ENCODE measurements around the gene ROR2. TPM values are rescaled to one million over a fixed set of nuclear protein-coding genes. Genes with fewer than 3 reads are reported as not detected.
A peak's percentile ranks its signal among the peaks of the same experiment; 100 is the strongest.

ROR2 gene
- total and polyA plus RNA-seq, 4 donors: 1.6 to 5.8 TPM; not detected in 2

DNA sequence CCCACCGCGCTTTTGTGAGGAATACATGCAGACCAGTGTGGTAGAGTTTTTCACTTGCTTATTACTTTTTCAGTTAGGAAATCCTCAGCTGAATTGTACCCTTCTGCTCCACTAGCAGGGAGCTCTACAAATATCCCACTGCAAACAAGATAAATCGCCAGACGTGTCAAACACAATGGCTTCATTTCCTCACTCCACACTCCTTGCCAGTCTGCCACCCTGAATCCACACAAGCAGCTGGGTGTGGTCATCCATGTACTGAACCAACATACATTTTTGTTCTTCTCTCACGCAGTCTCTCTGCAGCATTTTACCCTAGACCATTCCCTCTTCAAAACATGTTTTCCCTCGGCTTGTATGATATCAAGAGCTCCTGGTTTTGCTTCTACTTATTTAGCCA is 3.7 kb upstream of the ROR2 start:
- intact Hi-C loops (cut with DNase I): no loop called here
- Histone ChIP-seq H3K4me1 (ENCODE audit: control insufficient read depth in 1 of 2, insufficient read depth in 2 of 2, low read length in 2 of 2) (no peaks in the 10 kb centered on the region), H3K27me3 (ENCODE audit: control insufficient read depth in 1 of 2, insufficient read depth in 2 of 2, low read length in 1 of 2) (no peaks in the 10 kb centered on the region), H3K27ac (ENCODE audit: low read depth in 1 of 2, low read length in 2 of 2) (no peak overlapping the region), H3K36me3 (ENCODE audit: control insufficient read depth in 1 of 2, insufficient read depth in 2 of 2, low read length in 1 of 2) (no peaks in the 10 kb centered on the region), H3K9me3 (ENCODE audit: control insufficient read depth, low read length) (peaks cover 7% of the 10 kb centered on the region), H3K4me3 (ENCODE audit: low read length in 2 of 2) (no peak overlapping the region)
- ATAC-seq (ENCODE audit: low FRiP score): no peak
- 90 to 91% methylated on average over 6 of the region's 6 CpGs for WGBS, 2 donors
- DNase-seq: no peak

DNA sequence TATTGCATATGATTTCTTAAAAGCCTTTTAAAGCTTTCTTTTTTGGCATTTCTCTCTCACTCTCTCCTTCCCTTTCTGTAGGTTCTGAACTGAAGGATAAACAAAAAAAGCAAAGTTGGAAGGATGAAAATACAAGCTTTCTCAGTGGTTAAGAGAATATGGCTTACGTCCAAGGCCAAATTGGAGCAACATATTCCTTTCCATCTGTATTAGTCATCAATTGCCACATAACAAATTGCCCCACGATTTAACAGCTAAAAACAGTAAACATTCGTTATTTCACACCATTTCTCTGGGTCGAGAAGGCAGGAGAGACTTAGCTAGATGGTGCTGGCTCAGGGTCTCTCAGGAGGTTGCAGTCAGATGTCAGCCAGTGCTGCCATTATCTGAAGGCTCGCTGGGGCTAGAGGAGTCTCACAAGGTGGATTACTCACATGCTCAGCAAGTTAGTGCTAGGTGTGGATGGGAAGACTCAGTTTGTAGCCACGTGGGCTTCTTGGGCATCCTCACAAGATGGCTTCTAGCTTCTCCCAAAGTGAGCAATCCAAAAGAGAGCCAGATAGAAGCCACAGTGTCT is 2.0 kb upstream of the ROR2 start:
- Histone ChIP-seq H3K36me3 (ENCODE audit: control insufficient read depth in 1 of 2, insufficient read depth in 2 of 2, low read length in 1 of 2) (no peaks in the 10 kb centered on the region), H3K27ac (ENCODE audit: low read depth in 1 of 2, low read length in 2 of 2) (no peak overlapping the region), H3K9me3 (ENCODE audit: control insufficient read depth, low read length) (peaks cover 7% of the 10 kb centered on the region), H3K4me3 (ENCODE audit: low read length in 2 of 2) (no peak overlapping the region), H3K27me3 (ENCODE audit: control insufficient read depth in 1 of 2, insufficient read depth in 2 of 2, low read length in 1 of 2) (no peaks in the 10 kb centered on the region), H3K4me1 (ENCODE audit: control insufficient read depth in 1 of 2, insufficient read depth in 2 of 2, low read length in 2 of 2) (no peaks in the 10 kb centered on the region)
- WGBS, 2 donors: 93% methylated on average over 6 of the region's 6 CpGs
- no peak for ATAC-seq (ENCODE audit: low FRiP score)
- intact Hi-C loops (cut with DNase I): no loop called here
- no peak for DNase-seq

DNA sequence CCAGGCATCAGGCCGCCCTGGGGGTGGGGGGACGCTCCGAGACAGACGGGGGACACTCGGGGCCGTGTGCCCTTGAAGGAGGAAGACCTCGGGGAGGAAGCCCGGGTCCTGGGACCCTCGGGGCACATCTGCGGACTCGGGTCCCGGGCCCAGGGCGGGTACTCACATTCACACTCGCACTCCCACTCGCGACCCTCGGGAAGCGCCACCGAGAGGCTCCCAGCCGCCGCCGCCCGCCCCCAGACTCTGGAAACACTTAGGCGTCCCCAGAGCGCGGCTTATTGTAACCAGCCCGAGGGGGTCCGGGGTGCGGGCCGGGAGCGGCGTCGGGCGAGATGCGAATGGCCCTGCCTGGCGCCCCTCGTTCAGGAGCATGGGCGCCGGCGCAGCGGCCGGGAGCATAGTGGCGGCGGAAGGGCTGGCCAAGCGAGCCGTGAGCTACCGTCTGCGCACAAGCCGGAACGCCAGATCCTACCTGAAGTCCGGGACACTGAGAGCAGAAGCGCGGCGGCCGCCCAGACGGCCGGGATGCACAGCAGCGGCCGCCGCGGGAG is 559 bp downstream of the ROR2 start:
- Histone ChIP-seq H3K9me3 (ENCODE audit: control insufficient read depth, low read length) (peaks cover 7% of the 10 kb centered on the region), H3K4me3 (ENCODE audit: low read length in 2 of 2) (no peak overlapping the region), H3K36me3 (ENCODE audit: control insufficient read depth in 1 of 2, insufficient read depth in 2 of 2, low read length in 1 of 2) (no peaks in the 10 kb centered on the region), H3K27me3 (ENCODE audit: control insufficient read depth in 1 of 2, insufficient read depth in 2 of 2, low read length in 1 of 2) (no peaks in the 10 kb centered on the region), H3K27ac (ENCODE audit: low read depth in 1 of 2, low read length in 2 of 2) (no peak overlapping the region), H3K4me1 (ENCODE audit: control insufficient read depth in 1 of 2, insufficient read depth in 2 of 2, low read length in 2 of 2) (no peaks in the 10 kb centered on the region)
- ATAC-seq (ENCODE audit: low FRiP score) (peak; percentile 9), DNase-seq (no peak)
- intact Hi-C loops (cut with DNase I): no loop called here
- WGBS, 2 donors: 1 to 2% methylated on average over 54 to 61 of the region's 61 CpGs

DNA sequence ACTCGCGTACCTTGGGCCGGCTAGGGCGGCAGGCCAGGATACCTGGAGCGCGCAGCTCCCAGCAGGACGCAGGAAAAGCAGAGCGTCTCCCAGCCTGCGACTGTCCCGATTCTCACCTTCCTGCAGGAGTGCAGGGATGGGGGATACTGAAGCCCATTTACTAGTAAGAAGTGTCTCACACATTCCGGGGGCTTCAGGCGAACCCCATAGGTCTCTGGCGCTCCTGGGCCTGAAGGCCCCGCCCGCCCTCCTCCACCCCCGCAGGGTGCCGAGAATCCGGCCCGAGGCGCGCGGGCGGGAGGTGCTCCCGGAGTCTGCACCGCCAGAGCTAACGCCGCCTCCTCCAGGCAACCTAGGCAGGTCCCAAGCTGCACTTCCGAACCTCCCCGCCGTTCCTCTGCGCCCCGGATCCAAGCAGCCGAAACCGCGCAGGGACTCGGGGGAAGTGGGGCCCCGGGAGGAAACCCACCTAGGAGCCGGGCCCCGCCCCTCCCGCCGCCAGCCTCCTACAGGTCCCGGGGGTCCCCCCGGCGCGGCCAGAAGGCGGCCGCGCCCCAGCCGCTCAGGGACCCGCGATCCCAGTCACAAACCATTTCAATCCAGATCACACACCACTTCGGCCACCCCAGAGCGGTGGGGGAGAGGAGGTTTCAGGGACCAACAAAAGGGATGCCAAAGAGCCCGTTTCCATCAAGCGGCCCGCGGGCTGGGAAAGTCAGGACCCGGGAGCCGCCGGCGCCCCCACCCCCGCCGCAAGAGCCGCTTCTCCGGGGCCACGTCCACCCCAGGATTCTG is 1.2 kb downstream of the ROR2 start:
- intact Hi-C loops (cut with DNase I): no loop called here
- peak overlapping the region in 1 of 2 donors; percentile 27 for H3K4me3 ChIP-seq (ENCODE audit: low read length in 2 of 2)
- peaks cover 0 to 3% of the 10 kb centered on the region in 2 donors for H3K27me3 ChIP-seq (ENCODE audit: control insufficient read depth in 1 of 2, insufficient read depth in 2 of 2, low read length in 1 of 2)
- DNase-seq (peak; percentile 61 to 77), ATAC-seq (ENCODE audit: low FRiP score) (peak; percentile 51)
- no peak overlapping the region for H3K27ac ChIP-seq (ENCODE audit: low read depth in 1 of 2, low read length in 2 of 2)
- H3K4me1 ChIP-seq (ENCODE audit: control insufficient read depth in 1 of 2, insufficient read depth in 2 of 2, low read length in 2 of 2): no peaks in the 10 kb centered on the region
- WGBS, 2 donors: 3 to 4% methylated on average over 45 to 66 of the region's 66 CpGs
- no peaks in the 10 kb centered on the region for H3K36me3 ChIP-seq (ENCODE audit: control insufficient read depth in 1 of 2, insufficient read depth in 2 of 2, low read length in 1 of 2)
- H3K9me3 ChIP-seq (ENCODE audit: control insufficient read depth, low read length): peaks cover 7% of the 10 kb centered on the region

DNA sequence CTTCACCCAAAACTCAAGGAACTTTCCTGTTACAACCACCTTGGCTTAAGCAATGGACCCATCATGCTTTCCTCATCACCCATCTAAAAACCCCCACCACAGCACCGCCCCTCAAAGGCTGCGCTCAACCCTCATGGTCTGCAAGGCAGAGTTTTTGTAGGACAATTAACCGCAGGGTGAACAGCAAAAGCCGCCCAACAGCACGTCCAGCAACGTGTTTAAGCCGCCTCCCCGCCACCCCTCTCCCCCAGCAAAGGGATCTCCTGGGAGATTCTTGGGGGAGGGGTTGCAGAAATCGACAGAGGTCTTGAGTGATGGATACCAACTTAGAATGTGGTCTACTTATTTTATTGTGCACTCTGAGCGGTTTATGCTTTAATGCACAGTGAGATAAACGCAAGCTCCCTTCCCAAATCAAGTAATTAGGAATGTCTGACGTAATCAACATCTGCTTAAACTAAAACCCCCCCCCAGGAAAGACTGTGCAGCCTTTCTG is 1.9 kb downstream of the ROR2 start:
- ATAC-seq (ENCODE audit: low FRiP score) (no peak), DNase-seq (no peak)
- peaks cover 0 to 3% of the 10 kb centered on the region in 2 donors for H3K27me3 ChIP-seq (ENCODE audit: control insufficient read depth in 1 of 2, insufficient read depth in 2 of 2, low read length in 1 of 2)
- intact Hi-C loops (cut with DNase I): no loop called here
- H3K36me3 ChIP-seq (ENCODE audit: control insufficient read depth in 1 of 2, insufficient read depth in 2 of 2, low read length in 1 of 2): no peaks in the 10 kb centered on the region
- H3K4me1 ChIP-seq (ENCODE audit: control insufficient read depth in 1 of 2, insufficient read depth in 2 of 2, low read length in 2 of 2): no peaks in the 10 kb centered on the region
- 65 to 66% methylated on average over 12 of the region's 12 CpGs for WGBS, 2 donors
- H3K27ac ChIP-seq (ENCODE audit: low read depth in 1 of 2, low read length in 2 of 2): no peak overlapping the region
- no peak overlapping the region for H3K4me3 ChIP-seq (ENCODE audit: low read length in 2 of 2)
- H3K9me3 ChIP-seq (ENCODE audit: control insufficient read depth, low read length): peaks cover 7% of the 10 kb centered on the region

DNA sequence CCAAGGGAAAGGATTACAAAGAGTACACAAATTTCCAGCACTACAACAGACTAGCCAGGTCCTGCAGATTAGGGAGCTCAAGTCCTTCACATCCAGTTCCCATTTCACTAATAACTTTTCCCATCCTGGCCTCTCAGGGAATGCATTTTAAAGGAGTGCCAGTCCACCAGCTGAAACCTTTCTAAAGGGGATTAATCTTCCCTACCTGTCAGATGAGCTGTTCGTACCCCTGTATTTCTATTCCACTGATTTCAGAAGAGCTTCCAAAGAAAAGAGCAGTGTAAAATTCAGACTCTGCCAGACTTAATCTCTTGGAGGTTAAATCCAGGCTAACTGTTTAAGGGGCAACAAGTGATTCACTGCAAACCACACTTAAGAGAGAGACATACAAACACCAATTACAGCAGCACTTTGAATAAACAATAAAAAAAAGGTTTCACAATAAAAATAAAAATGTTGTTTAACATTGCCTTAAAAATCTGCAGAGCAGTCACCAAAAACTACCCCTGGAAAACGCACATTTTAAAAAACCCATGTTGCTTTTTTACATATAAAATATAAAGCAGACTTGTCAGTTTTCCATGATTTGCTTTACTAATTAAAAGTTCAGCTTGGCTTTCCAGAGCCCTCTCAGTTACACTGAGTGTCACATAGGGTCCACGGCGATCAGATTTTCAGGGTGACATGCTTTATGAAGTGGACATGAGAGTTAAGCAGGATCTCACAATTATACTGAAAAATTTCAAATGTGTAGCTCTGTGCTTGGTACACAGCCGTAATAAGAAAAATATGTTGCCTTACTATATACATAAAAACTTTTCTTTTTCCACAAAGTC is 3.2 kb downstream of the ROR2 start:
- Histone ChIP-seq H3K27me3 (ENCODE audit: control insufficient read depth in 1 of 2, insufficient read depth in 2 of 2, low read length in 1 of 2) (peaks cover 0 to 3% of the 10 kb centered on the region in 2 donors), H3K9me3 (ENCODE audit: control insufficient read depth, low read length) (peaks cover 2% of the 10 kb centered on the region), H3K4me3 (ENCODE audit: low read length in 2 of 2) (no peak overlapping the region), H3K4me1 (ENCODE audit: control insufficient read depth in 1 of 2, insufficient read depth in 2 of 2, low read length in 2 of 2) (no peaks in the 10 kb centered on the region), H3K27ac (ENCODE audit: low read depth in 1 of 2, low read length in 2 of 2) (no peak overlapping the region), H3K36me3 (ENCODE audit: control insufficient read depth in 1 of 2, insufficient read depth in 2 of 2, low read length in 1 of 2) (no peaks in the 10 kb centered on the region)
- DNase-seq: no peak
- 89 to 90% methylated on average over 5 of the region's 5 CpGs for WGBS, 2 donors
- intact Hi-C loops (cut with DNase I): no loop called here
- no peak for ATAC-seq (ENCODE audit: low FRiP score)

DNA sequence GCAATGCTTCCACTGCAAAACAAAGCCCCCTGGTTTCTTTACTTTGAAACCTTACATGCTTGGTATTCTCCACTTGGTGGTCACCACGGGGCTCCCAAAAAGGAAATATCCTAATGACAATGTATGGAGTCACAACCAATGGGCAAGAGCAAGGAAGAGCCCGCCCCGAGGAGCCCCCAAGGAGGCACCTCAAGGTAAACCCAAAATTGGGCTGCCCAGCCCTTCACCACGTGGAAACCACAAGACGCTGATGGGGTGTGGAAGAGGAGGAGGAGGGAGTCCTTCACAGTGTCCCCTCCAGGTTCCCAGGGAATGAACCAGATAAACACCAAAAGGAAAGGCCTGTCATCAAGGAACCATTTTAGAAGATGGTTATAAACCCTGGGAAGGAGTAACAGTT is 3.8 kb downstream of the ROR2 start:
- no peaks in the 10 kb centered on the region for H3K4me1 ChIP-seq (ENCODE audit: control insufficient read depth in 1 of 2, insufficient read depth in 2 of 2, low read length in 2 of 2)

DNA sequence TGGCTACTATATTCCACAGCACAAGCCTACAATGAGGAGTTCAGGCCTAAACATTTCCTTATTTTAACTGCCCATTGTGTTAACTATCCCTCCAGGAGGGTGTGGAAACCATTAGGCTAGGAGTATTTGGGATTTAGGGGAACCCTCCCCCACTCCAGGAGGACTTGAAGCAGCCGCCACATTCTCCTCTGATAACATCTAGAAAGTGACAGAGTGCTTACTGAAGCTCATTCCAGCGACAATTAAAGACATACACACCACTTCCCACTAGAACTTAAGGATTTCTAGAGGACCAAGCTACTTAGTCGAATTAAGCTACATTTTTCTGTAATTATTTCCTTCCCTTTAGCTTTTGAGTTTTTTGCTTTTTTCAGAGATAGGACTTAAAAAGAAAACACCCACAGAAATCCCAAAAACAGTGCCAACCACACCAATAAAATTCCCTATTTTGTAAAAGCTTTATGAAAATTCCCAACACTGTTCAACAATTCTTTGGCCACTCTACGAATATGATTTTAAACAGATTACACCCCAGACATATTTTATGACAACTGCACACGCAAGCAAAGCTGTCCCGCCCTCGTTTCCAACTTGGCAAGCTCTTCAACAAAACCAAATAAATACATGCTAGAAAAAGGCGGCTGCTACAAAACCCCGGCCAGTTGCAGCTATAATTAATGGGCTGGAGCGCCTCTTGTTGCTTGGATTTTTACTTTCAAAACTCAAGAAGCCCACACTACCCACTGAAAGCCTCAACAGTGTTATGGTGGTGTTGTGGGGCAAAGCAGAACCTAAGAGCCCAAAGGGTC is 4.5 kb downstream of the ROR2 start:
- no peaks in the 10 kb centered on the region for H3K4me1 ChIP-seq (ENCODE audit: control insufficient read depth in 1 of 2, insufficient read depth in 2 of 2, low read length in 2 of 2)
- peaks cover 0 to 3% of the 10 kb centered on the region in 2 donors for H3K27me3 ChIP-seq (ENCODE audit: control insufficient read depth in 1 of 2, insufficient read depth in 2 of 2, low read length in 1 of 2)
- 10 to 11% methylated on average over 10 of the region's 10 CpGs for WGBS, 2 donors
- H3K9me3 ChIP-seq (ENCODE audit: control insufficient read depth, low read length): peaks cover 2% of the 10 kb centered on the region
- intact Hi-C loops (cut with DNase I): no loop called here
- no peak overlapping the region for H3K4me3 ChIP-seq (ENCODE audit: low read length in 2 of 2)
- ATAC-seq (ENCODE audit: low FRiP score) (no peak), DNase-seq (no peak)
- H3K36me3 ChIP-seq (ENCODE audit: control insufficient read depth in 1 of 2, insufficient read depth in 2 of 2, low read length in 1 of 2): no peaks in the 10 kb centered on the region
- H3K27ac ChIP-seq (ENCODE audit: low read depth in 1 of 2, low read length in 2 of 2): no peak overlapping the region

More for the DNA sequence above, 3.8 kb downstream of the ROR2 start:
- Histone ChIP-seq H3K9me3 (ENCODE audit: control insufficient read depth, low read length) (peaks cover 2% of the 10 kb centered on the region), H3K4me3 (ENCODE audit: low read length in 2 of 2) (no peak overlapping the region), H3K27me3 (ENCODE audit: control insufficient read depth in 1 of 2, insufficient read depth in 2 of 2, low read length in 1 of 2) (peaks cover 0 to 3% of the 10 kb centered on the region in 2 donors), H3K36me3 (ENCODE audit: control insufficient read depth in 1 of 2, insufficient read depth in 2 of 2, low read length in 1 of 2) (no peaks in the 10 kb centered on the region), H3K27ac (ENCODE audit: low read depth in 1 of 2, low read length in 2 of 2) (no peak overlapping the region)
- DNase-seq (no peak), ATAC-seq (ENCODE audit: low FRiP score) (no peak)
- WGBS, 2 donors: 55 to 63% methylated on average over 5 of the region's 5 CpGs
- intact Hi-C loops (cut with DNase I): no loop called here

Data from aorta (tissue), 5 donors.